Progenitor cell of endocrine pancreas (in vitro differentiated cells): ENCODE results near the gene MLH3. TPM values are rescaled to one million over a fixed set of nuclear protein-coding genes. Genes with fewer than 3 reads are reported as not detected.

Experiments used
- DNase-seq: peaks from one replicate; pipeline ENCODE4 v3.0.0; 2021; ENCODE audit warnings: low spot score; ENCODE audit not compliant: unreplicated experiment
- H3K27ac Mint-ChIP-seq: 2 replicates; pipeline ENCODE4 v1.8.0; 2021; ENCODE audit warnings: mild to moderate bottlenecking, moderate library complexity, mixed read lengths
- H3K27me3 Mint-ChIP-seq: 2 replicates; pipeline ENCODE4 v1.8.0; 2021; ENCODE audit warnings: mixed read lengths
- H3K36me3 Mint-ChIP-seq: 2 replicates; pipeline ENCODE4 v1.8.0; 2022; ENCODE audit warnings: mixed read lengths; ENCODE audit not compliant: insufficient read depth
- H3K4me1 Mint-ChIP-seq: 2 replicates; pipeline ENCODE4 v1.8.0; 2021; ENCODE audit warnings: low read depth, mixed read lengths
- H3K4me3 Mint-ChIP-seq: 2 replicates; pipeline ENCODE4 v1.8.0; 2021; ENCODE audit warnings: low read depth, mild to moderate bottlenecking, moderate library complexity, mixed read lengths
- H3K9me3 Mint-ChIP-seq: 2 replicates; pipeline ENCODE4 v1.8.0; 2021; ENCODE audit warnings: low read depth, mixed read lengths
- total RNA-seq: library from RNA; stranded (reverse); gene quantifications from 2 replicates; pipeline ENCODE4 v1.2.1, GENCODE V29; 2021
- TF ChIP-seq, protein P1 (sequence below): fragments of 200-600 bp; sonication (generic); IDR thresholded peaks from one replicate; pipeline ENCODE4 v1.5.0; 2021; ENCODE audit warnings: antibody characterized with exemption, mild to moderate bottlenecking; ENCODE audit not compliant: unreplicated experiment

The MLH3 gene
- total RNA-seq, 1 donor from 2014 or later = 30.8 TPM

DNA sequence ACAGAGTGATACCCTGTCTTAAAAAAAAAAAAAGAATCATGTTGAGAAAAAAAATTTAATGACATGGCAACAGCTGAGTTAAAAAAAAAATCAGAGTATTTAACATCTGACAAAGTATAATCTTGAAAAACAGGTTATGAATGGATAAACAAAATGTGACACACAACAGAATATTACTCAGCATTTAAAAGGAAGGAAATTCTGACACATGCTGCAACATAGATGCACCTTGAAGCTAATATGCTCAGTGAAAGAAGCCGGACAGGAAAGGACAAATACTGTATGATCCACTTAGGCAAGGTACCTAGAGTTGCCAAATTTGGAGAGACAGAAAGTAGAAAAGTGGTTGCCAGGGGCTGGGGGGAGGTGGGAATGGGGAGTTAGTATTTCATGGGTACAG, 67.9 kb downstream of the MLH3 start:
- Mint-ChIP-seq H3K27ac (no peak overlapping the region), H3K9me3 (no peaks in the 10 kb centered on the region), H3K36me3 (no peaks in the 10 kb centered on the region), H3K4me1 (peaks cover 10% of the 10 kb centered on the region), H3K4me3 (no peak overlapping the region), H3K27me3 (peaks cover 26% of the 10 kb centered on the region)
- no peak for DNase-seq
- TF ChIP-seq, protein P1, sequence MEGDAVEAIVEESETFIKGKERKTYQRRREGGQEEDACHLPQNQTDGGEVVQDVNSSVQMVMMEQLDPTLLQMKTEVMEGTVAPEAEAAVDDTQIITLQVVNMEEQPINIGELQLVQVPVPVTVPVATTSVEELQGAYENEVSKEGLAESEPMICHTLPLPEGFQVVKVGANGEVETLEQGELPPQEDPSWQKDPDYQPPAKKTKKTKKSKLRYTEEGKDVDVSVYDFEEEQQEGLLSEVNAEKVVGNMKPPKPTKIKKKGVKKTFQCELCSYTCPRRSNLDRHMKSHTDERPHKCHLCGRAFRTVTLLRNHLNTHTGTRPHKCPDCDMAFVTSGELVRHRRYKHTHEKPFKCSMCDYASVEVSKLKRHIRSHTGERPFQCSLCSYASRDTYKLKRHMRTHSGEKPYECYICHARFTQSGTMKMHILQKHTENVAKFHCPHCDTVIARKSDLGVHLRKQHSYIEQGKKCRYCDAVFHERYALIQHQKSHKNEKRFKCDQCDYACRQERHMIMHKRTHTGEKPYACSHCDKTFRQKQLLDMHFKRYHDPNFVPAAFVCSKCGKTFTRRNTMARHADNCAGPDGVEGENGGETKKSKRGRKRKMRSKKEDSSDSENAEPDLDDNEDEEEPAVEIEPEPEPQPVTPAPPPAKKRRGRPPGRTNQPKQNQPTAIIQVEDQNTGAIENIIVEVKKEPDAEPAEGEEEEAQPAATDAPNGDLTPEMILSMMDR = no peak

DNA sequence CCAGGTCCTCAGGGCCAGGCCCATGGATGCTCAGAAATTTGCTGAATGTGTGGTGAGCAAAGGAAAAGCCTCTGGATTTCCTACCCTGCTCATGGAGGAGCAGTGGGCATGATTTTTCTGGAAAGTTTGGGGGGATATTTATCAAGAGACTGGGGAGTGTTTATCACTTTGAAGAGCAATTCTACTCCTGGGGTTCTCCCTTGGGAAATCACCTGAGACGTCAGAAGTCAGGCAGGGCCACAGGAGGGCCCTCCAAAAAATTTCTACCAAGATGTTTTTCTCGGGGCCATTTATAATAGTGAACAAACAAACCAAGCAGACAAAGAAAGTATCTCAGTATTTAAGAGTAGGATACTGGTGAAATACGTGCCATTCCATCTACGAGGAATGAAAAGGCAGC, 68.6 kb downstream of the MLH3 start:
- H3K4me1 Mint-ChIP-seq = peaks cover 14% of the 10 kb centered on the region
- DNase-seq = no peak
- H3K36me3 Mint-ChIP-seq = no peaks in the 10 kb centered on the region
- H3K27ac Mint-ChIP-seq = peak overlapping the region; percentile 67
- no peaks in the 10 kb centered on the region for H3K9me3 Mint-ChIP-seq
- TF ChIP-seq, protein P1 = no peak
- H3K27me3 Mint-ChIP-seq = peaks cover 29% of the 10 kb centered on the region
- no peak overlapping the region for H3K4me3 Mint-ChIP-seq

DNA sequence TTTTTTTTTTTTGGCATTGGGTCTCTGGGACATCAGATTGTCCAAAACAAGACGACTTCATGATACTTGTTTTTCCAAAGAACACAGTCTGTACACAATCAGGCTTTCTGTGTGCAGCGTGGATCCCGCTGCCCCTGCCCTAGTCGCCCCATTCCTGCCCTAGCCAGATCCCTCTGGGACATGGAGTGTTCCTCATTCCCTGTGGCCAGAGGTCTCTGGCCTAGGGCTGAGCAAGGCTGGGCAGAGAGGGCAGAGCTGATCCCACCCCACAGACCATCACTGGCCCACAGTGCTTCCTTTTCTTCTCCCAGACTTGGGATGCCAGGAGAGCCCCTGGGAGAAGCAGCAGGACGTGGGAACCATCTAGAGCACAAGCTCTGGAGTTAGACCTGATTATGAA, 69.4 kb downstream of the MLH3 start:
- TF ChIP-seq, protein P1 = no peak

DNA sequence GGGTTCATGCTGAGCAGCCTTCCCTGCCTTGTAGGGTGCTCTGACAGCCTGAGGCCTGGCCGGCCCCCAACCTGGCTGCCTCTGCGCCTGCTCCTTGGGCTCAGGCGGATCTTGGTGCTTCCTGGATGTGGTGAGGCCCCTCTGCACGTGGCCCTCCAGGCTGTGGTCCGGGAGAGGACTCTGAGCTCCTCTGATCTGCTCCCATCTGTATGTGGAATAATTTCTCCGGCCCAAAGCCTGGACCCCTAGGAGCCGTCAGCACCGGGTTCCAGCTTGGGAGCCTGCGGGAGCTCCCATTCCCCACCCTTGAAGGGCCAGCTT, 69.8 kb downstream of the MLH3 start:
- Mint-ChIP-seq H3K4me1 (peaks cover 16% of the 10 kb centered on the region), H3K27ac (peak overlapping the region; percentile 59), H3K9me3 (no peaks in the 10 kb centered on the region), H3K36me3 (no peaks in the 10 kb centered on the region), H3K27me3 (peaks cover 32% of the 10 kb centered on the region), H3K4me3 (no peak overlapping the region)
- TF ChIP-seq, protein P1 = no peak
- no peak for DNase-seq

More for the DNA sequence above, 69.4 kb downstream of the MLH3 start:
- DNase-seq = no peak
- Mint-ChIP-seq H3K9me3 (no peaks in the 10 kb centered on the region), H3K4me1 (peaks cover 16% of the 10 kb centered on the region), H3K36me3 (no peaks in the 10 kb centered on the region), H3K4me3 (no peak overlapping the region), H3K27ac (no peak overlapping the region), H3K27me3 (peaks cover 31% of the 10 kb centered on the region)

DNA sequence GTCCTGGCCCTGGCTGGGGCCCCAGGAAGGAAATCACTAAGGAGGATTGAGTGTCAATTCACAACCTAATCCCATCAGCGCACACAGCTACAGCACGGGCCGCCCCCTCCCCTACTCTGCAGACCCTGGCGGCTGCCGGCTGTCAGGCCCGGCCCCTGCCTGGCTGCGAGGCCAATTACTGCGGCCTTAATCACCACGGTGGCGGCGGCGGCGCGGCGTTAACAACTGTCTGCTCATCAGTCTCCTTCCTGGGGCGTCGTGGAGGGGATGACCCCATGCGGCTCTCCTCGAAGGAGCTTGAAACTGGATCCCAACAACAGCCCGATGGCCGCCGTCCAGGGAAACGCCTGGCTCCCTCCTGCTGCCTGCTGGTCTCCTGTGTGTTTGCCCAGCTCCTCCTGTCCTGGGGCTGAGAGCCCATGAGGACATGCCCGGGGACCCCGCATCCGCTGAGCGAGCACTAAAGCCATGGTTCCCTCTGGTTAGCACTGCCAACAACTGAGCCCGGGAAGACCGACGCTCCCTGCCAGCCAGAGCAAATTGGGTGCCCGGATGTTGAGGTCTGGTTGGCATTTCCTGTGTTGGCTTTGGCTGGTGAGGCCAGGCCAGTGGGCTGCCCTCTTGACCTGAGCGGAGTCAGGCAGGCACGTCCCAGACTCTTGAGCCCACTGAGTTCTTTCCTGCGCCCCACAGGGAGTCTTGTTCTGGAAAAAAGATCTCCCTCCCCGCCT, 70.4 kb downstream of the MLH3 start:
- peak overlapping the region; percentile 59 for H3K27ac Mint-ChIP-seq
- no peak for DNase-seq
- TF ChIP-seq, protein P1 = no peak
- no peaks in the 10 kb centered on the region for H3K36me3 Mint-ChIP-seq
- peaks cover 16% of the 10 kb centered on the region for H3K4me1 Mint-ChIP-seq
- no peak overlapping the region for H3K4me3 Mint-ChIP-seq
- H3K27me3 Mint-ChIP-seq = peaks cover 38% of the 10 kb centered on the region
- no peaks in the 10 kb centered on the region for H3K9me3 Mint-ChIP-seq
